Adrenal gland (tissue), 12 donors: ENCODE data around the gene APLNR. TPM values are rescaled to one million over a fixed set of nuclear protein-coding genes. Genes with fewer than 3 reads are reported as not detected.

Source experiments
- DNase-seq, 7 donors: peaks; one replicate each; pipeline ENCODE4 v3.0.0-alpha.2; 2019 to 2020
- H3K27ac ChIP-seq, 5 donors: fragments of 200-600 bp; sonication (generic) in 4 of 5; 1 replicate in 3 of 5; 2 replicates in 2 of 5; pipeline versions ENCODE4 v1.5.1 to v1.8.0; 2016 to 2020; ENCODE audit warnings: mild to moderate bottlenecking in 1 of 5
- H3K27me3 ChIP-seq: fragments of 200-600 bp; 2 replicates; pipeline ENCODE4 v1.8.0; 2021
- H3K36me3 ChIP-seq, 2 donors: fragments of 200-600 bp; replicated peaks in 1 of 2; 1 replicate in 1 of 2; 2 replicates in 1 of 2; pipeline versions ENCODE4 v1.5.1 to v1.8.0; 2018 to 2022
- H3K4me1 ChIP-seq, 2 donors: fragments of 200-600 bp; replicated peaks in 1 of 2; 1 replicate in 1 of 2; 2 replicates in 1 of 2; pipeline versions ENCODE4 v1.5.1 to v1.8.0; 2018 to 2021
- H3K4me3 ChIP-seq, 4 donors: fragments of 200-600 bp; sonication (generic) in 3 of 4; one replicate each; pipeline ENCODE4 v1.5.1; 2016 to 2018
- H3K9me3 ChIP-seq, 3 donors: fragments of 200-600 bp; sonication (generic) in 1 of 3; replicated peaks in 1 of 3; 1 replicate in 2 of 3; 2 replicates in 1 of 3; pipeline versions ENCODE4 v1.5.1 to v1.8.0; 2016 to 2021
- CTCF ChIP-seq, 6 experiments: fragments of 450-650 bp in 4 of 6; fragments of 200-600 bp in 2 of 6; sonication (generic) in 1 of 6; IDR thresholded peaks; 1 replicate in 5 of 6; 2 replicates in 1 of 6; pipeline versions ENCODE4 v1.5.1 to v1.8.0; 2016 to 2021; ENCODE audit warnings: antibody characterized with exemption in 6 of 6, mild to moderate bottlenecking in 2 of 6, moderate library complexity in 1 of 6
- POLR2A ChIP-seq, 2 donors: fragments of 450-650 bp; IDR thresholded peaks; one replicate each; pipeline ENCODE4 v1.6.1; 2017; ENCODE audit warnings: antibody characterized with exemption in 2 of 2, mild to moderate bottlenecking in 2 of 2, moderate library complexity in 1 of 2
- WGBS, 4 donors: extraction: QIAGEN DNeasy Blood & Tissue Kit in 2 of 4; methylation state at CpG; one replicate each; pipeline versions ENCODE4 v1.1.5 to v1.1.7; 2013 to 2017; 5-methylcytosine and 5-hydroxymethylcytosine counted together
- intact Hi-C, 2 donors: fragments of 100-400 bp; cut with DNase I; formaldehyde crosslinking; loops; one replicate each; pipeline versions ENCODE4 v1.14.1 to v1.15.0; 2022 to 2023
- polyA plus RNA-seq, 3 donors: library from polyadenylated mRNA; stranded (reverse); fragments of 200-250 nt in 2 of 3; fragments of 350-450 nt in 1 of 3; fragmentation: Illumina TruSeq in 1 of 3; extraction: RNeasy Lipid Tissue Mini Kit (QIAGEN cat#74804) in 1 of 3; gene quantifications; one replicate each; pipeline ENCODE4 v1.2.3, GENCODE V29; 2013 to 2014
- total RNA-seq, 9 donors: library from RNA; depleted of rRNA in 4 of 9; stranded (reverse); fragments of >200 nt in 4 of 9; fragments of 120-200 nt in 1 of 9; fragmentation: NEBNext Ultra II Directional in 1 of 9; extraction: Animal tissue kit (Norgen Biotek cat#: 25700) in 1 of 9; gene quantifications; one replicate each; pipeline versions ENCODE4 v1.1.0 to v1.2.4, GENCODE V29; 2013 to 2023
- donor health status: healthy with polysubstance abuse.
- donor health status: Bipolar disorder and iron deficiency.
- donor health status: DM: yes; HTN: yes; CAD: no.
- donor health status: DM: no; HTN: no; CAD: no.
- donor health status: DM: no; HTN: no; CAD: no.
- donor health status: DM: yes; HTN: yes; CAD: no.

APLNR gene
- total and polyA plus RNA-seq, 12 donors, result 1.1 to 30.1 (median 5.0) TPM

DNA sequence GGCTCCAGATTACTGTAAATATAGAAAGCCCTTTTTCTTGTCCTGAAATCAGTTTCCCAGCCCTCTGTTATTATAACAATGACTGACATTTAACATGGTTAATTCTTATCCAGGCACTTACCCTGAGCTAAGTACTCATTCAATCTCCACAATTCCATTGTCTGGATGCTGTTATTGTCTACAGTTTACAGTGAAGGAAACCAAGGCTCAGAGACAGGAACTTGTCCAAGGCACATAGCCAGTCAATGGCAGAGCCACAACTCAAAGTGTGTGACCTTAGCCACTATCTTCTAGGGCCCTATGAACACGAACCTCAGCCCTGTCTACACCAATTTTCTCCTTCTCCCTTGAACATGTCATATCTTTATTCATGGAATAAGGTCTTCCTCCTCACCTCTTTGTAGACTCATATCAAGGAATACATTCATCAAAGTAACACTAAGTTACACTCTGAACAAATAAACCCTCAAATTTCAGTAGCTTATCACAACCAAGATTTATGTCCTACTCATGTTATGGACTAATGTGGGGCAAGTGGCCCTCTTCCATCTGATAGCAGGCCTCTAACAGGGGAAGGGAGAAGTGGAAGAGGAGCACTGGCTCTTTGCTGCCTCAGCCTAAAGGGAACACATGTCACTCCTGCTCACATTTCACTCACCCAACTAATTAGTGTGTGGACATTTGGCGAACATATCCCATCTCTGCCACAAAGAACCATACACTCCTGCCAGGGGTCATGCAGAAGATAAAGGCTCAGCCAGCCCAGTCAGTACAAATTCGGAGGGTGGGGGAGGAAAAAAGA is 39.3 kb upstream of the APLNR start:
- H3K4me3 ChIP-seq, result no peak overlapping the region
- H3K4me1 ChIP-seq, result peaks cover 7 to 25% of the 10 kb centered on the region in 2 donors
- H3K27ac ChIP-seq, result no peak overlapping the region
- TF ChIP-seq CTCF (IDR thresholded peaks at IDR 0.05) (no peak), POLR2A (IDR thresholded peaks at IDR 0.05) (no peak)
- H3K9me3 ChIP-seq, result no peaks in the 10 kb centered on the region
- WGBS, 4 donors, result 65 to 76% (median 69%) methylated on average over 3 of the region's 3 CpGs
- DNase-seq, result no peak
- H3K27me3 ChIP-seq, result no peaks in the 10 kb centered on the region
- no peaks in the 10 kb centered on the region for H3K36me3 ChIP-seq
- intact Hi-C loops, result no loop called here

GRCh38 chr11:57275582-57275981 is 38.5 kb upstream of the APLNR start:
- intact Hi-C loops, result no loop called here
- WGBS, 4 donors, result 23 to 44% (median 36%) methylated on average over 2 to 3 of the region's 3 CpGs
- no peaks in the 10 kb centered on the region for H3K36me3 ChIP-seq

GRCh38 chr11:57274904-57275498 is 38.0 kb upstream of the APLNR start:
- 39 to 55% (median 51%) methylated on average over 1 of the region's 1 CpG for WGBS, 4 donors
- Histone ChIP-seq H3K9me3 (no peaks in the 10 kb centered on the region), H3K27me3 (no peaks in the 10 kb centered on the region), H3K4me1 (peaks cover 7 to 25% of the 10 kb centered on the region in 2 donors), H3K4me3 (no peak overlapping the region), H3K36me3 (no peaks in the 10 kb centered on the region), H3K27ac (peak overlapping the region in 1 of 5 donors; percentile 51)
- TF ChIP-seq CTCF (IDR thresholded peaks at IDR 0.05) (no peak), POLR2A (IDR thresholded peaks at IDR 0.05) (no peak)
- intact Hi-C loops, result no loop called here
- peak in 1 of 7 donors; percentile 27 for DNase-seq

More at GRCh38 chr11:57275582-57275981, 38.5 kb upstream of the APLNR start:
- Histone ChIP-seq H3K27me3 (no peaks in the 10 kb centered on the region), H3K9me3 (no peaks in the 10 kb centered on the region), H3K4me1 (peaks cover 7 to 25% of the 10 kb centered on the region in 2 donors), H3K27ac (peak overlapping the region in 1 of 5 donors; percentile 51), H3K4me3 (no peak overlapping the region)
- TF ChIP-seq CTCF (IDR thresholded peaks at IDR 0.05) (no peak), POLR2A (IDR thresholded peaks at IDR 0.05) (no peak)
- DNase-seq, result peak in 5 of 7 donors; percentile 20 to 66 (median 29)

DNA sequence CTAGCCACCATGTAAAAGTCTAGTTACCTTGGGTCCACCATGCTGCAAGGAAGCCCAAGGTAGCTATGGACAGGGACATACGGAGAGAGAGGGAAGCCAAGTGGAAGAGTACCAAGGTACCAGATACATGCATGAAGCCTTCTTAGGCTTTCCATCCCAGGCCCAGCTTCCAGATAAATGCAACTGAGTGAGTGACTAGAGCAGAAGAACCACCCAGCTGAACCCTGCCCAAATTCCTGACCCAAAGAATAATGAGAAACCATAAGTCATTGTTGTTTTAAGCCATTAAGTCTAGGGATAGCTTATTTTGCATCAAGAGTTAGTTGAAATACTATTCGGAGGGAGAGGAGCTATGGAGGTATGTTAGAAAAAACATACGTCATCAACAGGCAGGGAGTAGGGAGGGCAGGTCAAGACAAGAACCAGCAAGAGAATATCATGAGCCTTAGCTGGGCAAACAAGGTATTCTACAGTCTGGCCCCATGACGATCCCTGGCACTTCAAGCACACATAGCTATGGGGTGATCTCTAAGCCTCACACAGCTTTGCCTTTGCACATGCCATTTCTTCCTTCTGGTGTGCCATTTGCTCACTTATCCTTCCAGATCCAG is 36.5 kb upstream of the APLNR start:
- H3K4me3 ChIP-seq, result no peak overlapping the region
- H3K36me3 ChIP-seq, result no peaks in the 10 kb centered on the region
- 82 to 96% (median 91%) methylated on average over 4 of the region's 4 CpGs for WGBS, 4 donors
- H3K4me1 ChIP-seq, result peaks cover 7 to 25% of the 10 kb centered on the region in 2 donors
- no peak for DNase-seq
- intact Hi-C loops, result no loop called here
- no peak overlapping the region for H3K27ac ChIP-seq
- TF ChIP-seq POLR2A (IDR thresholded peaks at IDR 0.05), result no peak
- no peak for TF ChIP-seq CTCF (IDR thresholded peaks at IDR 0.05)
- no peaks in the 10 kb centered on the region for H3K27me3 ChIP-seq
- H3K9me3 ChIP-seq, result no peaks in the 10 kb centered on the region
